HCT116 (cell line): Measurements from ENCODE around the gene PGLYRP3.

Source experiments
- POLR2AphosphoS5 ChIP-seq: IDR thresholded peaks from 2 replicates; pipeline ENCODE4 v1.6.1; 2011; ENCODE audit warnings: mild to moderate bottlenecking, low read depth, low read length, moderate library complexity
- RAD21 ChIP-seq: IDR thresholded peaks from 2 replicates; pipeline ENCODE4 v1.6.1; 2012; ENCODE audit warnings: low read depth, mild to moderate bottlenecking
- TF ChIP-seq, protein P1 (sequence below), 3 experiments: fragments of 200-600 bp in 1 of 3; sonication (generic) in 1 of 3; IDR thresholded peaks in 2 of 3; conservative IDR thresholded peaks in 1 of 3; 2 replicates each; pipeline ENCODE4 v1.5.1; 2012 to 2017; ENCODE audit warnings: low read depth in 2 of 3, low read length in 2 of 3, antibody characterized with exemption in 1 of 3, borderline replicate concordance in 1 of 3, control low read depth in 1 of 3, mild to moderate bottlenecking in 1 of 3, mixed read lengths in 1 of 3, mixed run types in 1 of 3, moderate library complexity in 1 of 3; ENCODE audit not compliant: insufficient read depth in 1 of 3

DNA sequence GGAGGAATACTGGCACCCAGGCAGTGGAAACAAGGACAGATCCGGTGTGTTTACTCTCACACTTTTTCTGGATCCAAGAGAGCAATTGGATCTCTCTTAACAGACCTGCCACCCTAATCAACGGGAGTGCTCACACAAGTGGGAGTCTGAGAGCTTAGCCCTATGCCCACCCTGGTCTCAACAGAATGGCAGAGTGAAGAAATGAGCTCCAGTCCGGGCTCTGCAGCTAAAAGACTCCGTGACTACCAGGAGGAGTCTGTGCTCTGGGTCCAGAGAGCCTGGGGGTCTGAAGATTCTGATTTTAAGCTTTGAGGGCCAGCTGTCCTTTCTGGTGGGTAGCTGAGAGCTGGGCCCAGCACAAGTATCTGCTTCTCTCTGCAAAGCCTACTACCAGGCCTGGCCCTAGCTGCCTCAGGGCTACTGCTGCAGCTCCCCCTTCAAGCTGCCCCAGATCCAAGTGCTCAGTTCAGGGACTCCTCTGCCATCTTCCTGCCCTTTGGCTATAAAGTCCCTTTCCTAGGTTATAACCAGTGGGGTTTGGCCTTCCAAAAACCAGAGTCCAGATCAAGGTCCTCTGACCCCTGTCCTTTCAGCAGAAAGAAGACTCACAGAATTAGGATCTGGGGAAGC is 48.8 kb upstream of the PGLYRP3 start:
- TF ChIP-seq, protein P1, sequence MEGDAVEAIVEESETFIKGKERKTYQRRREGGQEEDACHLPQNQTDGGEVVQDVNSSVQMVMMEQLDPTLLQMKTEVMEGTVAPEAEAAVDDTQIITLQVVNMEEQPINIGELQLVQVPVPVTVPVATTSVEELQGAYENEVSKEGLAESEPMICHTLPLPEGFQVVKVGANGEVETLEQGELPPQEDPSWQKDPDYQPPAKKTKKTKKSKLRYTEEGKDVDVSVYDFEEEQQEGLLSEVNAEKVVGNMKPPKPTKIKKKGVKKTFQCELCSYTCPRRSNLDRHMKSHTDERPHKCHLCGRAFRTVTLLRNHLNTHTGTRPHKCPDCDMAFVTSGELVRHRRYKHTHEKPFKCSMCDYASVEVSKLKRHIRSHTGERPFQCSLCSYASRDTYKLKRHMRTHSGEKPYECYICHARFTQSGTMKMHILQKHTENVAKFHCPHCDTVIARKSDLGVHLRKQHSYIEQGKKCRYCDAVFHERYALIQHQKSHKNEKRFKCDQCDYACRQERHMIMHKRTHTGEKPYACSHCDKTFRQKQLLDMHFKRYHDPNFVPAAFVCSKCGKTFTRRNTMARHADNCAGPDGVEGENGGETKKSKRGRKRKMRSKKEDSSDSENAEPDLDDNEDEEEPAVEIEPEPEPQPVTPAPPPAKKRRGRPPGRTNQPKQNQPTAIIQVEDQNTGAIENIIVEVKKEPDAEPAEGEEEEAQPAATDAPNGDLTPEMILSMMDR (IDR thresholded peaks at IDR 0.05 in 2 of 3, conservative IDR thresholded peaks at IDR 0.05 in 1 of 3; ENCODE audit: borderline replicate concordance in 1 of 3, insufficient read depth in 1 of 3, low read depth in 2 of 3, low read length in 2 of 3) = no peak
- TF ChIP-seq POLR2AphosphoS5 (no peak), RAD21 (no peak)
